Sigmoid colon (tissue), 7 donors: ENCODE data around the gene OR6F1. TPM values are rescaled to one million over a fixed set of nuclear protein-coding genes. Genes with fewer than 3 reads are reported as not detected.
"Not testable (repeated sequence)": the region's sequence is repeated elsewhere in the genome, so short reads cannot be mapped to it uniquely, and the experiment has no call there.

Experiments
- DNase-seq: peaks from one replicate; pipeline ENCODE4 v3.0.0-alpha.2; 2019
- H3K27ac ChIP-seq, 4 donors: fragments of 200-600 bp; sonication (generic); one replicate each; pipeline ENCODE4 v1.5.1; 2016 to 2019; ENCODE audit warnings: mild to moderate bottlenecking in 1 of 4
- H3K27me3 ChIP-seq, 3 donors: fragments of 200-600 bp; sonication (generic); one replicate each; pipeline ENCODE4 v1.5.1; 2019; ENCODE audit warnings: mild to moderate bottlenecking in 1 of 3
- H3K36me3 ChIP-seq, 4 donors: fragments of 200-600 bp; sonication (generic); one replicate each; pipeline ENCODE4 v1.5.1; 2016 to 2019
- H3K4me1 ChIP-seq, 4 donors: fragments of 200-600 bp; sonication (generic); one replicate each; pipeline ENCODE4 v1.5.1; 2017 to 2019
- H3K4me3 ChIP-seq, 4 donors: fragments of 200-600 bp; sonication (generic); one replicate each; pipeline ENCODE4 v1.5.1; 2017 to 2019; ENCODE audit warnings: mild to moderate bottlenecking in 2 of 4, moderate library complexity in 1 of 4
- H3K9me3 ChIP-seq, 4 donors: fragments of 200-600 bp in 3 of 4; sonication (generic) in 3 of 4; one replicate each; pipeline versions ENCODE4 v1.5.1 to v1.6.1; 2013 to 2019
- EP300 ChIP-seq, 4 donors: sonication (generic); formaldehyde crosslinking; IDR thresholded peaks; one replicate each; pipeline ENCODE4 v1.6.1; 2017; ENCODE audit warnings: antibody characterized with exemption in 4 of 4
- POLR2A ChIP-seq, 2 donors: fragments of 450-650 bp; IDR thresholded peaks; one replicate each; pipeline ENCODE4 v1.6.1; 2016; ENCODE audit warnings: antibody characterized with exemption in 2 of 2, mild to moderate bottlenecking in 2 of 2, moderate library complexity in 2 of 2
- POLR2AphosphoS5 ChIP-seq, 4 donors: sonication (generic); formaldehyde crosslinking; IDR thresholded peaks; one replicate each; pipeline ENCODE4 v1.6.1; 2017; ENCODE audit warnings: antibody characterized with exemption in 4 of 4
- WGBS, 2 donors: extraction: QIAGEN DNeasy Blood & Tissue Kit; methylation state at CpG; one replicate each; pipeline ENCODE4 v1.1.7; 2013; 5-methylcytosine and 5-hydroxymethylcytosine counted together
- intact Hi-C: fragments of 100-400 bp; cut with DNase I; formaldehyde crosslinking; loops from one replicate; pipeline ENCODE4 v1.15.1; 2023
- polyA plus RNA-seq, 3 donors: library from polyadenylated mRNA; stranded (reverse); fragments of 200-250 nt; gene quantifications; one replicate each; pipeline ENCODE4 v1.2.3, GENCODE V29; 2013
- total RNA-seq, 4 donors: library from RNA; depleted of rRNA; stranded (reverse); fragments of >200 nt; gene quantifications; one replicate each; pipeline ENCODE4 v1.1.0, GENCODE V29; 2016
- TF ChIP-seq, protein P1 (sequence below), 4 experiments: fragments of 450-650 bp in 3 of 4; fragments of 200-600 bp in 1 of 4; IDR thresholded peaks; one replicate each; pipeline ENCODE4 v1.5.1; 2016 to 2019; ENCODE audit warnings: antibody characterized with exemption in 4 of 4, mild to moderate bottlenecking in 3 of 4, moderate library complexity in 2 of 4
- donor health status: healthy with polysubstance abuse.
- donor health status: Bipolar disorder and iron deficiency.
- donor health status: healthy.

The OR6F1 gene
- total and polyA plus RNA-seq, 7 donors: not detected

- H3K4me1 ChIP-seq: no peaks in the 10 kb centered on the region
Observed at GRCh38 chr1:247738315-247738714, 21.9 kb upstream of the OR6F1 start, which contains the start of gene OR14K1. TSS of gene OR14K1 (plus strand) at chr1:247738615. CDS start at chr1:247738615, 0 bp downstream.

GRCh38 chr1:247721222-247721621 lies 4.8 kb upstream of the OR6F1 start:
- DNase-seq: no peak

More at GRCh38 chr1:247738315-247738714, 21.9 kb upstream of the OR6F1 start, which contains the start of gene OR14K1:
- no peak within 1 kb of the TSS for H3K27ac ChIP-seq
- H3K27me3 ChIP-seq: no peaks in the 10 kb centered on the region
- H3K36me3 ChIP-seq: no peaks in the 10 kb centered on the region
- DNase-seq: no peak
- WGBS, 2 donors: 92 to 95% methylated on average over 1 of the region's 1 CpG
- intact Hi-C loops: no loop called here
- TF ChIP-seq, protein P1, sequence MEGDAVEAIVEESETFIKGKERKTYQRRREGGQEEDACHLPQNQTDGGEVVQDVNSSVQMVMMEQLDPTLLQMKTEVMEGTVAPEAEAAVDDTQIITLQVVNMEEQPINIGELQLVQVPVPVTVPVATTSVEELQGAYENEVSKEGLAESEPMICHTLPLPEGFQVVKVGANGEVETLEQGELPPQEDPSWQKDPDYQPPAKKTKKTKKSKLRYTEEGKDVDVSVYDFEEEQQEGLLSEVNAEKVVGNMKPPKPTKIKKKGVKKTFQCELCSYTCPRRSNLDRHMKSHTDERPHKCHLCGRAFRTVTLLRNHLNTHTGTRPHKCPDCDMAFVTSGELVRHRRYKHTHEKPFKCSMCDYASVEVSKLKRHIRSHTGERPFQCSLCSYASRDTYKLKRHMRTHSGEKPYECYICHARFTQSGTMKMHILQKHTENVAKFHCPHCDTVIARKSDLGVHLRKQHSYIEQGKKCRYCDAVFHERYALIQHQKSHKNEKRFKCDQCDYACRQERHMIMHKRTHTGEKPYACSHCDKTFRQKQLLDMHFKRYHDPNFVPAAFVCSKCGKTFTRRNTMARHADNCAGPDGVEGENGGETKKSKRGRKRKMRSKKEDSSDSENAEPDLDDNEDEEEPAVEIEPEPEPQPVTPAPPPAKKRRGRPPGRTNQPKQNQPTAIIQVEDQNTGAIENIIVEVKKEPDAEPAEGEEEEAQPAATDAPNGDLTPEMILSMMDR (IDR thresholded peaks at IDR 0.05): no peak
- TF ChIP-seq EP300 (IDR thresholded peaks at IDR 0.05) (no peak), POLR2A (IDR thresholded peaks at IDR 0.05) (no peak), POLR2AphosphoS5 (IDR thresholded peaks at IDR 0.05) (no peak)
- H3K4me3 ChIP-seq: no peak within 1 kb of the TSS
- H3K9me3 ChIP-seq: peaks cover 0 to 3% (median 0%) of the 10 kb centered on the region in 4 donors

DNA sequence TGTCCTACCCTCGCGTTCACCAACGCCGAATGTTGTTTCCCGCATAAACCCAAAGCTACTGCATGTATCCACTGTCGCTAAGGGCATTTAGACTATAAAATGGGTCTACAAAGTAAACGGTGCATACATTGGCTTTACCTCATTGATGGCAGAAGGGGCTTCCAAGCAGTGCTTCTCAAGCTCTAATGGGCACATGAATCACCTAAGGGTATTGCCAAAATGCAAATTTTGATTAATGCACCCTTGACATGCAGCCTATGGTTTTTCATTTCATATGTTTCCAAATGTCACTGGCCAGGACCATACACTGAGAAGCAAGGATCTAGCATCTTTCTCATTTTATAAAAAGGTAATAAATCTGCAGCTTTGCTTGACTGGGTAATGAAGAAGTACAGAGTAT lies 2.7 kb downstream of the OR6F1 start:
- Histone ChIP-seq H3K36me3 (no peaks in the 10 kb centered on the region), H3K4me1 (no peaks in the 10 kb centered on the region), H3K27ac (no peak overlapping the region), H3K4me3 (no peak overlapping the region), H3K9me3 (no peaks in the 10 kb centered on the region), H3K27me3 (no peaks in the 10 kb centered on the region)
- WGBS, 2 donors: 87 to 95% methylated on average over 7 of the region's 7 CpGs
- intact Hi-C loops: no loop called here
- TF ChIP-seq, protein P1 (IDR thresholded peaks at IDR 0.05): no peak
- no peak for TF ChIP-seq EP300 (IDR thresholded peaks at IDR 0.05)
- TF ChIP-seq POLR2A (IDR thresholded peaks at IDR 0.05): no peak
- no peak for TF ChIP-seq POLR2AphosphoS5 (IDR thresholded peaks at IDR 0.05)
- no peak for DNase-seq

More at GRCh38 chr1:247721222-247721621, 4.8 kb upstream of the OR6F1 start:
- Histone ChIP-seq H3K27me3 (no peaks in the 10 kb centered on the region), H3K4me1 (no peaks in the 10 kb centered on the region), H3K9me3 (peaks cover 0 to 6% (median 0%) of the 10 kb centered on the region in 4 donors), H3K36me3 (no peaks in the 10 kb centered on the region), H3K4me3 (no peak overlapping the region), H3K27ac (no peak overlapping the region)
- 93% methylated on average over 4 of the region's 4 CpGs for WGBS, 2 donors
- intact Hi-C loops: no loop called here
- TF ChIP-seq POLR2AphosphoS5 (IDR thresholded peaks at IDR 0.05) (no peak), EP300 (IDR thresholded peaks at IDR 0.05) (no peak), POLR2A (IDR thresholded peaks at IDR 0.05) (no peak)
- TF ChIP-seq, protein P1 (IDR thresholded peaks at IDR 0.05): no peak

- intact Hi-C loops, H3K36me3 ChIP-seq, H3K27me3 ChIP-seq, H3K27ac ChIP-seq, H3K4me1 ChIP-seq, DNase-seq, H3K9me3 ChIP-seq, H3K4me3 ChIP-seq: not testable (repeated sequence)
- 93 to 94% methylated on average over 8 of the region's 8 CpGs for WGBS, 2 donors
Observed at GRCh38 chr1:247710681-247711080, 5.8 kb downstream of the OR6F1 start.

DNA sequence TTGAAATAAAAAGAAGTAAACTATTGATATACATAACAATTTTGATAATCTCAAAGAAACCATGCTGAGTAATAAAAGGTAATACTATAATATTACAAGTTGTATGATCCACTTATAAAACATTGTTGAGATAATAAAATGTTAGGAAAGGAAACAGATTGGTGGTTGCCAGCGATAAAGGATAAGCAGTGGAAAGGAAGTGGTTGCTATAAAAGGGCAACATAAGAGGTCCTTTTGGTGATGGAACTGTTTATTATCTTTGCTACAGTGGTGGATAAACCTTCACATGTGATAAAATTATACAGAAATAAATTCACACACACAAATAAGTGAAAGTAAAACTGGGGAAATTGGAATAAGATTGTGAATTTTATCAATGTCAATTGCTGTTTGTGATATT lies 15.1 kb downstream of the OR6F1 start:
- Histone ChIP-seq H3K27ac (no peak overlapping the region), H3K9me3 (peaks cover 0 to 4% (median 0%) of the 10 kb centered on the region in 4 donors)
- 19 to 34% methylated on average over 1 of the region's 1 CpG for WGBS, 2 donors

More for the DNA sequence above, 15.1 kb downstream of the OR6F1 start:
- Histone ChIP-seq H3K36me3 (no peaks in the 10 kb centered on the region), H3K27me3 (no peaks in the 10 kb centered on the region), H3K4me1 (no peaks in the 10 kb centered on the region), H3K4me3 (no peak overlapping the region)
- DNase-seq: no peak
- TF ChIP-seq POLR2A (IDR thresholded peaks at IDR 0.05) (no peak), POLR2AphosphoS5 (IDR thresholded peaks at IDR 0.05) (no peak), EP300 (IDR thresholded peaks at IDR 0.05) (no peak)
- TF ChIP-seq, protein P1 (IDR thresholded peaks at IDR 0.05): no peak
- intact Hi-C loops: no loop called here
